NCI-H2196 (cell line): Measurements from ENCODE around the gene ZNF490.
A peak's percentile ranks its signal among the peaks of the same experiment; 100 is the strongest.
"Not testable (repeated sequence)": the region's sequence is repeated elsewhere in the genome, so short reads cannot be mapped to it uniquely, and the experiment has no call there.

Experiments
- DNase-seq: peaks from one replicate; lab custom pipeline; 2025; ENCODE audit not compliant: unreplicated experiment; lab: John Stamatoyannopoulos, UW

ZNF490 gene

DNA sequence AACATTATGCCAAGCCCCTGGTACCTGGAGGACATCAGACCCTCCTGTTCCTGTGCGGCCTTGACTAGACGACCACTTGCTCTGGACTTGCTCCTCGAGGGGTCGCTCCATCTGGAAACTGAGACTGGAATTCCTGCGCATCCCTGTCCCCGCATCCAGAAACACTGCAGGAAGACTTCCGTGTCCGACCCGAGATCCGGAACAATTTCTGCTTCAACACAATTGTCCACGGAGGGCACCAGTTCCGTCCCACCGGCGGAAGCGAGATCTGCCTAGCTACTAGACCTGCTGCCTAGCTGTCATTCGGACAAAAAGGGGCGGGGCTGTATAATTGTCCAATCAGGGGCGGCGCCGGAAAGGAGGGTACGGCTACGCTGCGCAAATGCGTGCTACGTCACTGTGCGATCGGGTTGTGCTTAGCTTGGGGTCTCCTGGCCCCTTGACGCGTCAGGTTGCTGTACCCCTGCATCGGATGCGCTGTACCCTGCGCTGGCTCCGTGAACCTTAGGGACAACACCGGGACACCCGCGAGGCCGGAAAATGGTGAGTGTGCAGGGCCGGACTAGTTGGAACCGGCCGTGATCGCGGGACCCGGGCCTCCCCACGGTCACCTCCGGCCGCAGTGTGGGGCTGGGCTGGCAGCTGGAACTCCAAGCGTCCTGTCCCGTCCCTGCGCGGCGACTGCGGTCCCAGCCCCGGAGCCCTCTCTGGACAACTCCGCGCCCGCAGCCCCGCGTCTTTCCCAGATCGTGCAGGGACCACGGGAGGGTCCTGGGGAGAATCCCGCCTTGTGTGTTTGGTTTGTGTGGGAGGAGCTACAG, at the start of gene ZNF490, which contains the start of gene ZNF791:
ZNF490 (minus strand) TSS at position 274 of the 821 bp plus-strand sequence; CDS start at position 141, 133 bp downstream.
ZNF791 (plus strand) TSS at position 381 of the 821 bp plus-strand sequence; CDS start at position 541, 160 bp downstream.
- peak; percentile 99 for DNase-seq

DNA sequence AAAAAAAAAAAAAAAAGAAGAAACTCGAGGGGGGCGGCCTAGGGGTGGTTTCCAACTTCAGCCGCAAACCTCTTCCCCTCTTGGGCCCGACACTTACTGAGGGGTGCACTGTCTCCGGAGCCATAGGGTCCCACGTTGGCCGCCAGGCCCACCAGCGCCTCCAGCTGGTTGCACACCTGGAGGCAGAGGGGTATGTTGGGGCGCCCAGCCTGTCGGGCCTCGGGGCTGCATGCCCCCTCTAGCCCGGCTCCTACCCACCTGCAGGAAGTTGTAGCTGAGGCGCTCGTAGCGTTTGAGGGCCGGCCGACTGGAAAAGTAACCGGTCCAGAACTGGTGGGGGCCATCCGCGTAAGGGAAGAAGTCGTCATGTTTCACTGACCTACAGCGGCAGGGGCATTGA, 47.4 kb upstream of the ZNF490 start:
- no peak for DNase-seq

DNA sequence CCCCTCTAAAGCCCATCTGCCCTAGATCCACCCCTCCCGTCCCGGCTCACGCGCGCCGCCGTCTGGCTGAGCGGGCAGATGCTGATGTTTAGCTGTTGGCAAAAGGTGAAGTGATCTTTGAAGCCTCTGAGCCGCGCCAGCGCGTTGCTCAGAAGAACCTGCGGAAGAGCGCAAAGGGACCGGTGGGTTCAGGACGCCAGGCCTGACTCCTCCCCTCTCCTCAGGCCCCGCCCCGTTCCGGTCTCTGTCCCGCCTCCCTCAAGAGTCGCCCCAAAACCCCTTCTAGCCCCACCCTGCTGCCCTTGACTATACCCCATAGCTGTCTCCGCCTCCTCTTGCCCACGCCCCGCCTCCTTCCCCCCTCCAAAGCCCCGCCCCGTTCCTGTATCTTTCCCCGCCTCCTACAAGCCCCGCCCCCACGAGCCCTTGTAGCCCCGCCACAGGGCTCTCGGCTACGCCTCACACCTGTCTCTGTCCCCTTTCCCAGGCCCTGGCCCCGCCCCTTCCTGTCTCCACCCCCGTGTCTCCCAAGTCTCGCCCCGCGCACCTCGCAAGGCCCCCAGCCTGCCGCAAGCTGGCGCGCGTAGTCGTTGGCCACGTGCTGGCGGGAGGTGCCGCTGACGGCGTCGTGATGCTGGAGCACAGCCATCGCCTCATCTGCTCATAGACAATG, 46.4 kb upstream of the ZNF490 start:
- no peak for DNase-seq

DNA sequence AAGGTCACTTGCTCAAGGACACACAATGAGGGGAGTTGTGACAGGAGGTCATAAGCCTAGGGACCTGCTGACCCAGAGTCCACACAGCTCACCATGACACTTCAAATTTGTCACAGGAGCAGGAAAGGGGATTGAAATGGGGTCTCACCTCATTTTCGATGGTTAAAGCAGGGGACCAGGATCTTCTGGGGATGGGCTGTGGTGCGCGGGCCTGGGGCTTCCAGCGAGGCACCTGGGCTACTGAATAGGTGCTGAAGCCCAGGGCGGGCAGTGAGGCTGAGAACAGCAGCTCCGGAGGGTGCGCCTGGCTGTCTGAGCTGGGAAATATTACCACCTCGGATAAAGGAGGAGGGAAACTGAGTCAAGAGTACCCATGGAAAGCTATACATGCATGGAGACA, 44.9 kb upstream of the ZNF490 start:
- DNase-seq: no peak

DNA sequence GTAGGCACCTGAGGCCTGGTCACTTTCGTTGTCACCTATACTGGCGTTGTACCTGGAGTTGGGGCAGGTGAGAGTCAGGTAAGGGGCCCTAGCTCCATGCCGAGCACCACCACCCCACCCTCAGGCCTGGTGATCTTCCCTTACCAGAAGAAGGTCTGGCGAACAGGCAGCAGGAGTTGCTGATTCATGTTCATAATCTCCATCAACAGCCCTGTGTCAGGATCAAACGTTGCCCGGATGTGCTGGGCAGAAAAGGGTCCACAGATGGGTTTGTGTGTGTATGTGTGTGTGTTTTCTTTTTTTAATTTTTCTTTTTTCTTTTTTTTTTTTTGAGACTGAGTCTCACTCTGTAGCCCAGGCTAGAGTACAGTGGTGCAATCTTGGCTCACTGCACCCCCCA, 41.6 kb upstream of the ZNF490 start:
- no peak for DNase-seq

DNA sequence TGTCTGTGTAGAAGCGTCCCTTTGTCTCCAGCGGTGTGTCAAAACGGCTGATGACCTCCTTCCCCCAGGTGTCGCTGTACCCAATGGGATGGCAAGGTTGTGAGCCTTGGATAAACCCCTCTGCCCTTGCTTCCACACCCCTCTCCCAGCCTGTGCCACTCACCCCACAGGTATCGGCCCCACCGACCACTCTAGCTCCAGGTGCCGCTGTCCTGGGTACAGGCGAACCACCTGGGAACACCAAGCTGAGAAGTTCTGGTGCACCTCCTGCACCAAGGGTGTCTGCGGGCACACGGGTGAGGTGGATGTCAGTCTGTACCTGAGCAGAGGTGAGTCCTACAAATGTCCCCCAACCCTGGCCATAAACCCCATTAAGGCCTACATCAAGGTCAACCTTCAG, 39.3 kb upstream of the ZNF490 start:
- no peak for DNase-seq

DNA sequence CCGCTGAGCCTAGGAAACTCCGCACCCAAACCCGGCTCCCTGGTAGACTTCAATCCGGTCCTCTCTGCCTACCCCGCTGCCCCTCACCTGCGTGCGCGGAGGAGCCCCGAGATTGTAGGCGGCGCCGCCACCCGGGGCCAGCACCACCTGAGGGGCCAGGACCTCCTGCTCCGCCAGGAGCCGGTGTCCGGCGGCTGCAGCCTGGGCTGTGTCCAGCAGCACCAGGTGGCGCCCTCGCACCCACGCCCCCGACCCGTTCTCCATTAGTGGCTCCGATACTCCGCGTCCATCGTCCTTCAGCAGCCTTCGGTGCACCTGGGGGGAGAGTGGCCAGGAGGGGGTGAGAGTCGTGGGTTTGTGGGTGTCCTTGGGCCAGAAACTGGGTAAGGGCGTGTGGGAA, 37.5 kb upstream of the ZNF490 start:
- peak; percentile 7 for DNase-seq

DNA sequence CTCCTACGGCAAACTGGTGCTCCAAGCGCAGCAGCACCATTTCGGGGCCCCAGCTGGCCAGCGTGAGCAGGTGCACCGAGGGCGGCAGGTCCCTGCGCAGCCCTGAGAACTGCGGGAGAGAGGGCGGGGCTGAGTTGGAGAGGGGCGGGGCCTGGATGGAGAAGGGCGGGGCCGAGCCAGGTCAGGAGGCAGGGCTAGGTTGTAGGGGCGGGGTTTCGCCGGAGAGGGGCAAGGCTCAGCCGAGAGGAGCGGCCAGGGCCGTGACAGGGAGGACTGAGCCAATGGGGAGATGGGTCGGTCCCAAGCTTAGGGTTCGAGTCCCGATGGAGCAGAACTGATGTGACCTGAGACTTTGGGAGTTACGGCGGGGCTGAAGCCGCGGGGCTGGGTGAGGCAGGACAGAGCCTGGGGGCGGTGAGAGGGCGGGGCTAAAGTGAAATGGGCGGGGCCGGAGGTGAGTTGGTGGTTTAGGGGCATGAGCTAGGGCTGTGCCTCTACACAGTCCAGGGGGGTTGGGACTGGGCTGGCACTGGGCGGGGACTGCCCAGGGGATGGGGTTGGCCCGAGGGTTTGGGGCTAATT, 37.0 kb upstream of the ZNF490 start:
- DNase-seq: peak; percentile 62

DNA sequence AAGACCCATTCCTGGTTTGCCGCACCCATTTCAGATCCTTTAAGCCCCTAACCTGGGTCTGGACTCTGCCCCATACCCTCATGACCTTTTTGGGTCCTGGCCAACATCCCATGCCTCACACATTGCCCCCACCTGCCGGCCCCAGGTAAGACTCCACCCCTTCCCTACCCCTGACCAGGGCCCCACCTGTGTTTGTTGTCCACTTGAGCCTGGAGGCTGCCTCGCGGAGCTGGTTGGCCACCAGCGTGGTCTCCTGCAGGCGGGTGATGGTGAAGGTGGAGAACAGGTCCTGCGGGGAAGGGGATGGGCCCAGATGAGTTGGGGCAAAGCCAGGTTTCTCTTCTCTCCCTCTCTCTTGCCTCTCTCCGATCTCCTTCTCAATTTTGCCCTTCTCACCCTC, 36.4 kb upstream of the ZNF490 start:
- DNase-seq: no peak

DNA sequence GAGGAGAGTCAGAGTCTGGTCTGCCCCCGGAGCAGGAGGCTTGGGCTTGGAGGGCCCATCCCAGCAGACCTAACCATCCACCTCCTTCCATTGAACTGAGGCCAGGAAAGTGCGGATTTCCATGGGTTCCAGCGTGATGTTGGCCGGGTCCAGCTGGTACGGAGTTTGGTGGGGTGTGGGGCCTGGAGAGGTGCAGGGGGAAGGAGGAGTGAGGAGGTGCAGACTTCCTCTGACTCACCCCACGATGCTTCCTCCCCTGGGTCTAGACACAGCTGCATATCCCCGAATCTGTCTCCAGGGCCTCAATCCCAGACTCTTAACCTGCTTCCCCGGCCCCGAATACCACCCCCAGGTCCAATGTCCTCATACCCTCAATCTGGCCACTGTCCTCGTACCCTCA, 35.9 kb upstream of the ZNF490 start:
- no peak for DNase-seq

DNA sequence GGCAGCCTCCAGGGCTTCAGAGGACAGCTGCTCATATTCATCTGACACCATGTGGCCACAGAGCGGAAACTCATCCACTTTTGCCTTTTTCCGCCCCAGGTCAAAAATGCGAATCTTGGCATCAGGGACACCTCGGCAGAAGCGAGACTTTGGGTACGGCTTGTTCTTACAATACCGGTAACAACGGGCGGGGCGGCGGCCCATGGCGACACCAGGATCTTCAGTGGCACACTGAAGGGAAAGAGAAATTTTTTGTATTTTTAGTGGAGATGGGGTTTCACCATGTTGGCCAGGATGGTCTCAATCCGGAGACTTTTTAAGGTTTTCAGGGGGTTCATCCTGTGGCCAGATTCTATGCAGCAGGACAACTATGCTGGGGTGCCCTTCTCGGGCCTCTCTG, 33.1 kb upstream of the ZNF490 start:
- not testable (repeated sequence) for DNase-seq

DNA sequence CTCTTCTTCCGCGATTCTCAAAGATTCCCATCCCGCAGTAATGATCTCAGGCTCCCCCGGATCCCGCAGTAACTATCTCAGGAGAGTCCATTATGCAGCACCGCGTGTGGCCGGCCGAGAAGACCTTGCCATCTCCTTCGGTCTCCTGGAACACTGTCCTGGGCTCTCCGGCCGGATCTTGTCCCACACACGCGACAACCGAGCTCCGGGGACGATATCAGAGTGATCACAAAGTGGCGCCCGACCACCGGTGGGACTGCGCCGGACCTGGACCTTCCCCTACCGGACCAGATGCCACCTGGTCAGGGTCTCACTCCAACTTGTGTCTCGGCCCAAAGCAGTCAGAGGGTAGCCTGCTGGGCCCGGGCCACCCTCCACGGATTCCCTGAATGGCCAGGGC, 31.9 kb upstream of the ZNF490 start:
- no peak for DNase-seq

DNA sequence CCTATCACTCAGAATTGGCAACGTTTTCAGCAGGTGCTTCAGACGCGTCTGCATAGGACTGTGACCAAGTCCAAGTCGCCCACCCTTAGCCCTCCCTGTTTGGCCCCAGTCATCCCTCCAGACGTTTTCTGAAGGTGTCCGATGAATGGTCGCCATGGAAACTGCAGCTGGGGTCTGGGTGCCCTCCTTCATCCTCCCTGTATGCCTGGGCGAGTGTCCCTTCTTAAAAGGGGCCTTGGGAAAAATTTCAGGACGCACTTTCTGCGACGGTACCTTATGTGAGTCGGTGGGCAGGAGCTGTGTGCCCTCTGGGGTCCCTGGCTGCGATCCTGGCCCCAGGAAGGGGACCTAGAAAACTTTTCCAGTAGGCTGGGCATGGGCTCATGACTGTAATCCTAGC, 30.8 kb upstream of the ZNF490 start:
- DNase-seq: no peak

DNA sequence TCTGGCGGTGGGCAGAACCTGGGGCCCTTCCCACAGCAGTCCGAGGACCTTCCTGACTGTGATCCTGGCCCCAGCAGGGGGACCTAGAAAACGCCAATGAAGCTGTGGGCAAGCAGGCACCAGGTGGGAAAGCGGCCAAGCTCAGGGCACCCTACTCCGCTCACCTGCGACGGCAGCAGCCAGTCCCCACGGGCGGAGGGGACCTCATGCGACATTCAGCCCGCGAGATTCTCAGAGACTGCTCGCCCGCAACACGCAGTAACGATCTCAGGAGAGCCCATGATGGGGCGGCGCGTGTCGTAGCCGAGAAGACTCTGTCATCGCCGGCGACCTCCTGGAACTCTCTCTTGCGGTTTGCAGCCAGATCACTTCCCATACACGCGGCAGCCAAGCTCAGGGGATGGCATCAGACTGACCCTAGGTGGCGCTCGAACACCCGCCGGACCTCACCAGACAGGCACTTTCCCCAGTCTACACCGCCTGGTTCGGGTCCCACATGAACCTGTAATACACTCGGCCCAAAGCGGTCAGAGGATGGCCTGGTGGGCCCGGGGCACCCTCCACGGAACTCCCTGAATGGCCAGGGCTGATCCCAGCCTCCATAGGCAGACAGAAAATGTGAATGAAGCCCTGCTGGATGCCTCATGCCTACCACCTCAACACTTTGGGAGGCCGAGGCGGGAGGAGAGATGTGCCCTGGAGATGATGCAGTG, 29.4 kb upstream of the ZNF490 start:
- peak; percentile 75 for DNase-seq

DNA sequence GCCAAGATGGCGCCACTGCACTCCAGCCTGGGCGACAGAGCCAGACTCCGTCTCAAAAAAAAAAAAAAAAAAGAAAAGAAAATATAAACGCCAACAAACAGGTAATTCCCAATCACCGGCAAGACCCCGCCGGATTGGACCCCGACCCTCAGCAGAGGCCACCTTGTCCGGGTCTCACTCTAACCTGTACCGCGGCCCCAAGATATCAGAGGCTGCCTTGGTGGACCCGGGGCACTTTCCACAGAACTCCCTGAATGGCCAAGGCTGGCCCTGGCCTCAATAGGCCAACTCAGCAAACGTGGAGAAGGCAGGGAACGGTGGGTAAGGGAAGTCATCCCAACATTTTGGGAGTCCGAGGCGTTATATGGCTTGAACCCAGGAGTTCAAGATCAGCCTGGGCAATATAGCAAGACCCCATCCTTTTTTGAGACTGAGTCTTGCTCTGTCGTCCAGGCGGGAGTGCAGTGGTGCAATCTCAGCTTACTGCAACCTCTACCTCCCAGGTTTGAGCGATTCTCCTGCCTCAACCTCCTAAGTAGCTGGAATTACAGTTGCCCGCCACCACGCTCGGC, 28.1 kb upstream of the ZNF490 start:
- no peak for DNase-seq

DNA sequence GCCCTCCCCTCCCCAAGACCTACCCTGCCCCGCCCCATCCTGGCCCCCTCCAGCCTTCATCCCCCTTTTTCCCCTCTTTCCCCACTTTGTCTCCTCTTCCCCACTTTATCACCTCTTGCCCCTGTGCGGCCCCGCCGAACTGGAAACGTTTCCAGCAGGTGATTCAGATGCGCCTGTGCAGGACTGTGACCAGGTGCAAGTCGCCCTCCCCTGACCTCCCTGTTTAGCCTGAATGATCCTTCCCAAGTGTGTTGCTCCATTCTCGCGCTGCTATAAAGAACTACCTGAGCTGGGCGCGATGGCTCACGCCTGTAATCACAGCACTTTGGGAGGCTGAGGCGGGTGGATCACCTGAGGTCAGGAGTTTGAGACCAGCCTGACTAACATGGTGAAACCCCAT, 26.0 kb upstream of the ZNF490 start:
- DNase-seq: no peak

DNA sequence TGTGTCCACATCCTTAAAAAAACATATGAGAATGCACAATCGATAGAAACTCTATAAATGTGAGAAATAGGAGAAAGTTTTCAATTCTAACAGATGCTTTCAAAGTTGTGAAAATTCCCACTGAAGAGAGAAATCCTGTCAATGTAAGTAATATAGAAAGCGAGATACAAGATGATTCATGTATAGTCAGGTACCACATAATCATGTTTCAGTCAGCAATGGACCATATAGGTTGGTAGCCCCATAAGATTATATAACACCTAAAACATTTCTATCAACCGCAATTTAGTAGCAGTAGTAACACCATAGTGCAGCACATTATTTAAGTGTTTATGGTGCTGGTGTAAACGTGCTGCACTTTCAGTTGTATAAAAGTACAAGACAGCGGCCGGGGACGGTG, 18.6 kb upstream of the ZNF490 start:
- no peak for DNase-seq

DNA sequence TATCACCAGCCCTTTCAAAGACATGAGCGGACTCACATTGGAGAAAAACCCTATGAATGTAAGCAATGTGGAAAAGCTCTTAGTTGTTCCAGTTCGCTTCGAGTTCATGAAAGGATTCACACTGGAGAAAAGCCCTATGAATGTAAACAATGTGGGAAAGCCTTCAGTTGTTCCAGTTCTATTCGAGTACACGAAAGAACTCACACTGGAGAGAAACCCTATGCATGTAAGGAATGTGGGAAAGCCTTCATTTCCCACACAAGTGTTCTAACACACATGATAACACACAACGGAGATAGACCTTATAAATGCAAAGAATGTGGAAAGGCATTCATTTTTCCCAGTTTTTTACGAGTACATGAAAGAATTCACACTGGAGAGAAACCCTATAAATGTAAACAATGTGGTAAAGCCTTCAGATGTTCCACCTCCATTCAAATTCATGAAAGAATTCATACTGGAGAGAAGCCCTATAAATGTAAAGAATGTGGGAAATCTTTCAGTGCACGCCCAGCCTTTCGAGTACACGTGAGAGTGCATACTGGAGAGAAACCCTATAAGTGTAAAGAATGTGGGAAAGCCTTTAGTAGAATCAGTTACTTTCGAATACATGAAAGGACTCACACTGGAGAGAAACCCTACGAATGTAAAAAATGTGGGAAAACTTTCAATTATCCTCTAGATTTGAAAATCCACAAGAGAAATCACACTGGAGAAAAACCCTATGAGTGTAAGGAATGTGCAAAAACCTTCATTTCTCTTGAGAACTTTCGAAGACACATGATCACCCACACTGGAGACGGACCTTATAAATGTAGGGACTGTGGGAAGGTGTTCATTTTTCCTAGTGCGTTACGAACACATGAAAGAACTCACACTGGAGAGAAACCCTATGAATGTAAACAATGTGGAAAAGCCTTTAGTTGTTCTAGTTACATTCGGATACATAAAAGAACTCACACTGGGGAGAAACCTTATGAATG, 17.7 kb upstream of the ZNF490 start:
- no peak for DNase-seq

DNA sequence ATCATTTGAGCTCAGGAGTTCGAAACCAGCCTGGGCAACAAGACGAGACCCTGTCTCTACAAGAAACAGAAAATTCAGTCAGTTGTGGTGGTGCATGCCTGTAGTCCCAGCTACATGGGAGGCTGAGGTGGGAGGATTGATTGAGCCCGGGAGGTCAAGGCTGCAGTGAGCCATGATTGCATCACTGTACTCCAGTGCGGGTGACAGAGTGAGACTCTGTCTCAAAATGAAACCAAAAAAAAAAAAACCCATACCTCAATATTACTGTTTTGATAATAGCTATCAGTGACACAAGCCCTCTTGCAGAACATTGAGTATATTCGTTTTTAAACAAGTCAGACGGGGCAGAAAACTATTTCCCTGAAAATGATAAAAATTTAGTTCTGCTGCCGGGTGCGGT, 16.3 kb upstream of the ZNF490 start:
- no peak for DNase-seq
